Fibroblast of skin of abdomen (primary cell): Measurements from ENCODE around the gene DDX3Y. TPM values are rescaled to one million over a fixed set of nuclear protein-coding genes. Genes with fewer than 3 reads are reported as not detected.

ENCODE experiments used
- DNase-seq: peaks from one replicate; pipeline ENCODE4 v3.0.0-alpha.2; 2013
- polyA plus RNA-seq, 2 experiments: library from polyadenylated mRNA; unstranded; fragments of 120-200 nt; gene quantifications; one replicate each; pipeline ENCODE4 v1.2.1, GENCODE V29; 2013; ENCODE audit not compliant: insufficient read length in 2 of 2

Gene DDX3Y
- polyA plus RNA-seq (2013, experiment 1 of 2; ENCODE audit: insufficient read length) = 40.0 TPM
- polyA plus RNA-seq (2013, experiment 2 of 2; ENCODE audit: insufficient read length) = 36.6 TPM

DNA sequence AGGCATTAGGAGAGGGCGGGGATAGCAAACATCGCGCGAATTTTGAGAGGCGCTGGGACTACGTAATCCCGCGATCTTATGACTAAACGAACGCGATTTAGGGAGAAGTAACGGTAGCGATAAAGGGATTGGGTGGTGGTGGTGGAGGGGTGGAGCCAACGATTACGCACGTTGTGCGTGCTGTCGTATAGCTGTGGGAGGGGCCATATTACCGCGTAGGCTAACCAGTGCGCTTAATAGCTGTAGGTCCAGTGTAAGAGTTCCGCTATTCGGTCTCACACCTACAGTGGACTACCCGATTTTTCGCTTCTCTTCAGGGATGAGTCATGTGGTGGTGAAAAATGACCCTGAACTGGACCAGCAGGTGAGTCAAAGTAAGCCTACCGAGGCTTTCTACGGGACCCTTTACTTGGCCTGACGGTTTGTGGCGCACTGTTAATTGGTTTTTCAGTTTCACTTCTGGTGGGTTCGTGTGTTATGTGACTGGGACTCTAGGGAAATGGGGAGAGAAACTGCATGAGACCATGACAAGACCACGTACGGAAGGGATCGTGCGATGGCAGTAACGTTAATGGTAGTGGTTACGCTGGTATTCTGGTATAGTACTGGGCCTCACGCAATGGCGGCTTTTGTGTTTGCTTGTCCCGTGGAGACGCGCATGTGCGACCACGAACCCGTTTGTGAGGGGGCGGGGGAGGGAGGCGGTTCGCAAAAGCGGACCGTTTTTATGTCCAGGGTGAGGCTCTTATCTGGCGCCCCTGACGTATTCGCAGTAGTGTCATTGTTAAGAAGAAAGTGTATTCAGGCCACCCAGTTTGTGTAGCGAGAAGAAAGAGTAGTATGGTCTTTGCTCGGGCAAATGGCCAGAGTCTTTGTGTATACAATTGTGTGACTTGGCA, at the start of gene DDX3Y:
Gene DDX3Y, plus strand, starts transcription at position 251 of the 899 bp plus-strand sequence. Its CDS starts 69 bp downstream, at position 320.
- DNase-seq = peak; percentile 94

GRCh38 chrY:12855791-12856275, 48.8 kb upstream of the DDX3Y start:
- peak; percentile 40 for DNase-seq

DNA sequence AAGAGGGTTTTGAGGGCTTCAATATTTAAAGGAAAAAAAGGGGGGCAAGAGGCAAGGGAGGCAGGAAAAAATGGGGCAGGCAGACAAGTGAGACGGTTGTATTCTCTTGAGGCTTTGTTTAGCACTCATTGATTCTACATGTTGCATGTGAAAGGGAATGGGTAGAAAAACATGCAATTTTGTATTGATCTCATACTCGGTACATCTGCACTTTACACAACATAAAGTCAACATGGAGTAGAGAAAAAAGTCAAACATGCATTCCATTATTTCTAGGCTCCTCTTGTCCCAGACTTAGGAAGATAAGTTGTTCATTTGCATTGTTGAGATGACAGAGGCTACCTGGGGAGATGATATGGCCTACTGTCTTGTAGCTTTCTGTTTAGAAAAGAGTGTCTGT, 36.7 kb upstream of the DDX3Y start:
- no peak for DNase-seq

DNA sequence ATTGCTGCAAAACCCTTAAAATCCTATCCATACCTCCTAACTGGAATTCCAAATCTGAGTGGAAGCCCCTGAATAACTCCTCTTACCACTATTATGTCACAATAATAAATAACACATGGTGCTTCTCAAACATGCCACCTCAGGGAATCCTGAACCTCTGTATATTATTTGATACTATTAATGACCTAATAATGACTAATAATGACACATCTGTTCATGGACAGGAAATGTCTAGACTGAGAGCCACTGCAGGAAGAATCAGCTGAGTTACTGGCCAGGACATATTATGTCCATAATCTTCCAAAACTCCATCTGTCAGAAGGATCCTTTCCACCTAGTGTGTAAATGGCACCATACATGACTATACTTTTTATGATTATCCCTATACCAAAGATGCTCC, 7.7 kb upstream of the DDX3Y start:
- DNase-seq = no peak

GRCh38 chrY:12898604-12899003, 6.1 kb upstream of the DDX3Y start:
- no peak for DNase-seq

- DNase-seq = peak; percentile 72
Observed at GRCh38 chrY:12905517-12905872, 827 bp downstream of the DDX3Y start.

DNA sequence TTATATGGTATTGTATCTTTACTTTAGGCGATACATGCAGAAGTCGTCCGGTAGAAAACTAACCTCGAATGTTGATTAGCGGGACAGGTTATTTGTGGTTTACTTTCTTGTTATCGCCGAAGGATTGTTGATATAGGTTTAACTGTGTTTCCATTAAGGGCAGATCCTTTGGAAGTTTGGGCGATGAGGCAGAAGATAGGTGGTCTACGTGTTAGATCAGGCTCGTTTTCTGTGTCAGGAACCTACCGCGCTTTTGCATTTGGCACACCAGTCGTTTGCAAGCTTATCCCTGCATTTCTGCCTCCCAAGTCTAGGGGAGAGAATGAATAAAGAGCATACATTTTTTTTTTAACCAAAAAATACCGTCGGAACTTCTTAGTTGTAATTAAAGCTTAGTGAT, 1.2 kb downstream of the DDX3Y start:
- DNase-seq = peak; percentile 0

DNA sequence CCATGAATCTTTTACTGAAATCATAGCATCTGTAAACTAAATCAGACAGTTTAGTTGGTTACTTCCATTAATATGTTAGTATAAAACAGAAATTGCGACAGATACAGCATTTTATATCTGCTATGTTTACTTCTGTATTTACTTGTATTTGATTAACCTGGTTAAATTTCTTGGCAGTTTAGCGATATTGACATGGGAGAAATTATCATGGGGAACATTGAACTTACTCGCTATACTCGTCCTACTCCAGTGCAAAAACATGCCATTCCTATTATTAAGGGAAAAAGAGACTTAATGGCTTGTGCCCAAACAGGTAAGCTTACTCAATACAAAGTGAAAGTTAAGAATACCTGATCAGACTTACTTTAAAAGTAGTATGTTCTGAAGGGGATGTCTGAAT, 8.9 kb downstream of the DDX3Y start:
- no peak for DNase-seq

GRCh38 chrY:12928043-12928442, 23.4 kb downstream of the DDX3Y start:
- peak; percentile 51 for DNase-seq

DNA sequence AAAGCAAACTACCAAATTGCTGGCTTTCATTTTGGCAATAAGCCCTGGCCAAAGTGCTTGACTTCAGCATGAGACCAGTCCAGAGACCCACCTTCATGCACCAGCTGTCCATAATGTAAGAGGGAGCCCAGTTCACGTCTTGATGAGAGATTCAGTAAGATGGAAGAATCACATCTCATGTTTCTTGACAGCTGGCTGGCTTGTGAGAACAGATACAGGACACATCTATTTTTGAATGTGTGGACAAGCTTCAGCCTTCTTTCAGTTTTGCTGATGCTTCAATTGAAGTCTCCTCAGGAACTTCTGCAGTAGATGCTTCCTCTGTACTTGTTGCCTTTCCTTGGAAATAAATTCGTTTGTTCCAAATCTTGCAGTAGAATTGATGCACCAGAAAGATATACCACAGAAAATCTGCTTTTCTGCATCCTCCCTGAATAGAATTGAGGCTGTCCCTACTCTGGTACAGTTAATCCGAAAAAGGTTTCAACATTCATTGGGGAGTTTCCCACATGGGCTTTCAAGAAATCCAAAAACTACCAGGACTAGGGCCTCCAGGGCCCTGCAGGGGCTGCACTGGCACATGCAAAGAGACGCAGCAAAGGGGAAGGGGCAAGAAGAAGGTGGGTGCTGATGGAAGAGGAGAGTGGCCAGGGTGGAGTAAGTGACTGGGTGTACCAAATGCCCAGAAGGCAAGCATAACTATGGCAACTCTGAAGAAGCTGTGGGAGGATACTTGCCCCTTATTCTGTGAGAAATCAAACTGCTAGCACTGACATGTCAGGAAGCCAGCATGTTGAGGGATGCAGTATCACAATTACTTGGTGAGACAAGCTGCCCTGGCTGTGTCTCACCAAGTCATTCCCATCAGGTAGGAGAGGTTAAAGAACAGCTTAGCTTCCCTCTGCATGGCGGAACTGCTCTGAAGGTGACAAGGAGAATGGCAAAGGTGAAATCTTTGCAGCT, 37.3 kb downstream of the DDX3Y start:
- no peak for DNase-seq
